HG03196 (cell line): ENCODE results near the gene MDK.

Source experiments
- ATAC-seq: cut with Tn5 transposase; IDR thresholded peaks from one replicate; pipeline ENCODE4 v1.9.1; 2021; ENCODE audit not compliant: unreplicated experiment

Gene MDK, protein sequence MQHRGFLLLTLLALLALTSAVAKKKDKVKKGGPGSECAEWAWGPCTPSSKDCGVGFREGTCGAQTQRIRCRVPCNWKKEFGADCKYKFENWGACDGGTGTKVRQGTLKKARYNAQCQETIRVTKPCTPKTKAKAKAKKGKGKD

GRCh38 chr11:46381048-46381818, at the start of gene MDK:
Gene MDK (plus strand): TSS chr11:46381669. CDS start chr11:46382058, 389 bp downstream.
- ATAC-seq, result no peak

- no peak for ATAC-seq
Observed at GRCh38 chr11:46332093-46332567, 49.3 kb upstream of the MDK start.

GRCh38 chr11:46332568-46333393, 48.7 kb upstream of the MDK start:
- ATAC-seq, result no peak

- no peak for ATAC-seq
Observed at GRCh38 chr11:46333394-46333947, 48.0 kb upstream of the MDK start.

- ATAC-seq, result no peak
Observed at GRCh38 chr11:46334211-46334610, 47.3 kb upstream of the MDK start.

GRCh38 chr11:46335271-46335670, 46.2 kb upstream of the MDK start:
- ATAC-seq, result no peak

- ATAC-seq, result no peak
Observed at GRCh38 chr11:46335890-46336562, 45.4 kb upstream of the MDK start.

DNA sequence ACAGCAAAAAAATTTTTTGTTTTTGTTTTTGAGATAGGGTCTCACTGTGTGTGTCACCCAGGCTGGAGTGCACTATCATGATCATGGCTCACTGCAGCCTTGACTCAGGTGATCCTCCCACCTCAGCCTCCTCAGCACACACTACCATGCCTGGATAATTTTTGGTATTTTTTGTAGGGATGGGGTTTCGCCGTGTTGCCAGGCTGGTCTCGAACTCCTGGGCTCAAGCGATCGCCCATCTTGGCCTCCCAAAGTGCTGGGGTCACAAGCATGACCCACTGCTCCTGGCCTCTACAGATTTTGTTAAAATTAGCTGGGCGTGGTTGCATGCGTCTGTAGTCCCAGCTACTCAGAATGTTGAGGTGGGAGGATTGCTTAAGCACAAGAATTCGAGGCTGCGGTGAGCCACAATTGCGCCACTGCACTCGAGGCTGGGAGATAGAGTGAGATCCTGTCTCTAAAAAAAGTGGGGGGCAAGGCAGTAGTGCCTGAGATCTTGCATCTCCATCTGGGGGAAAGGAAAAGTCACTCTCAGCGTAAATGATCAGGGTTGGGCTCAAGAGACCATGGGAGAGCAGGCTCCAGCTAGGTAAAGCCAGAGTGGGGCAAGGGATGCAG, 44.8 kb upstream of the MDK start:
- ATAC-seq, result no peak

- no peak for ATAC-seq
Observed at GRCh38 chr11:46337626-46338345, 43.7 kb upstream of the MDK start.

DNA sequence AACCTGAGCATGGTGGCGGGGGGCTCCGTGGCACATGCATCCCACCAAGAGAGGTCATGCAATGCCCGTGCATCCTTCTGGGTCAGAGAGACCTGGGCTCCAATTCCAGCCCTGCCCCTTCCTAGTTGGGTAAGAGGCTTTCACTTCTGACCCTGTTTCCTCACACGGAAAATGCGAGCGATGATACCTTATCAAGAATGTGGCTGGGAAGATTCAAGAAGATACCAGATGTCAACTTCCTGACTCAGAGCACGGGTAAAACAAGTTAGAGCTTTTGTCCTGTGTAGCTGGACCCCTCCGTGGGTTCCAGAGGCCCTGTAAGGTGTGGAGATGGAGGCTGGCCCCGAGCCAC, 42.9 kb upstream of the MDK start:
- no peak for ATAC-seq

GRCh38 chr11:46338988-46339666, 42.3 kb upstream of the MDK start:
- no peak for ATAC-seq

GRCh38 chr11:46339816-46340215, 41.7 kb upstream of the MDK start:
- ATAC-seq, result no peak

DNA sequence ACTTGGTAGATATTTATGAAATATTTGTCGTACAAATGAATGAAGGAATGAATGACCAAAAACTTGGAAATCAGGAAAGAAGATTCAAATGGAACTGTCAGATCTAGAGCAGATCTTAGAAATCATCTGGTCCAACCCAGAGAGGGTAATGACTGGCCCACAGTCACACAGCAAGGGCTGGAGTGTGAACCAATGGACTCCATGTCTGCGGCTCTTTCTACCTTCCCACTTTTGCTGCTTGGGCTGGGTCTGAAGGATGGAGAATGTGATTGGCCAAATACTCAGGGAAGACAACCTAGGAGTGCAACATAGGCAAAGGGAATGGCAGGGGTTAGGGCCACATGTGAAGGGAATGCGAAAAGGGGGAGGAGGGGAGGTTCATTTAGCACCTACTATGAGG, 40.0 kb upstream of the MDK start:
- ATAC-seq, result no peak

DNA sequence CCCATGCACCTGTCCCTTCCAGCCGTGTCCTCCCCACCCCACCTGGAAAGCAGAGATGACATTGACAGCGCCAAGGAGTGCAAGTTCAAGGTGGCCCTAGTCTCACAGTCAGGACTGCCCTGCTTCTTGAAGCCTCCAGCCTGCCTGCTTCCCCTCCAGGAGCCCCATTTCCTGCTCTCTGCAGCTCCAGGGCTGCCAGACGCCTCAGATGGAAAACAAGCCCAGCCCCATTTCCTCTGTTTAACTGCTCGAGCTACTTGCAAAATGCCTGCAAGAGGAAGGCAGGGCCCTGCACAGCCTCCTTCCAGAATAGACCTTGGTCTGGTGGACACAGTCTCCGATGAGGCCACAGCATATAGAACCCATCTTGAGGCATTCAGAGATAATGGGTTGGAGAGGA, 39.2 kb upstream of the MDK start:
- no peak for ATAC-seq

GRCh38 chr11:46343520-46343919, 37.9 kb upstream of the MDK start:
- ATAC-seq, result no peak

GRCh38 chr11:46345131-46345597, 36.3 kb upstream of the MDK start:
- no peak for ATAC-seq

GRCh38 chr11:46345881-46346484, 35.5 kb upstream of the MDK start:
- no peak for ATAC-seq

DNA sequence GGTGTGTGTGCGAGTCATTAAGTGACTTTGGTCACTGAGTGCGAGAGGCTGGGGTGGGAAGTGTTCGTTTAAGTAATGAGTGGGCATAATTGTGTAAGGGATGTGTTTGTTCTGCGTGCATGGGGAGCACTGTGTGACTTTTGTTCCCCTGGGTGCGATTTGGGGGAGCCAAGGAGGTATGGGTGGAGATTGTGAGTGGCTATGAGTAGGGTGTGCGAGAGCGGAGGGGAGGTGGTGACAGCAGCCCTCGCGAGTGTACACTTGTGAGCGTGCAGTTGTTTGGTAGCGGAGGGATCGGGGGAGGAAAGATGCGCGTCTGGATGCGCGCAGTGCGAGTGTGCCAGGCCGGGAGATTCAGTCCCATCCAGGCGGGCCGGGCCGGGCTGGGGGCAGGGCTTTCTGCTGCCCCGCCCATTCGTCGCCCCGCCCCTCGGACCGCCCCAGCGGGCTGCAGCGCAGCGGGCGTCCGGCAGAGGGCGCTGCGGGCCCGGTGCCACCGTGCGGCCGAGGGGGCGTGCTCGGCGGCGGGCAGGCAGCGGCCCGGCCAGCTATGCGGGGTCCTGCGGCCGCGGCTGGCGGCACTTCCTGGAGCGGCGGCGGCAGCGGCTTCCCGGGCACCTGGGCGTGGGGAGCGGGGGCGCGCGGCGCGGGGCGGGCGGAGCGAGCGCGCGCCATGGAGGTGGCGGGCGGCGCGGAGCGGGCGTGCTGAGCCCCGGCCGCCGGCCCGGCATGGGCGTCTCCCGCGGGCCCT, 34.4 kb upstream of the MDK start, which contains the start of gene DGKZ:
DGKZ (plus strand) TSS at position 578 of the 751 bp plus-strand sequence. CDS start 197 bp downstream, outside the sequence.
- peak; percentile 59 for ATAC-seq
